Retinal pigment epithelial cell (primary cell): ENCODE measurements around the gene FBN1.
A peak's percentile ranks its signal among the peaks of the same experiment; 100 is the strongest.

Source experiments
- DNase-seq: peaks from one replicate; pipeline ENCODE4 v3.0.0-alpha.2; 2010; ENCODE audit warnings: low read depth
- H3K4me3 ChIP-seq: 2 replicates; pipeline ENCODE4 v1.5.1; 2011; ENCODE audit warnings: mild to moderate bottlenecking, low read length, control low read depth, moderate library complexity
- CTCF ChIP-seq: conservative IDR thresholded peaks from 2 replicates; pipeline ENCODE4 v1.5.1; 2011; ENCODE audit warnings: low read depth, low read length, control low read depth, inconsistent platforms

The FBN1 gene

GRCh38 chr15:48569591-48570302 is 75.8 kb downstream of the FBN1 start:
- TF ChIP-seq CTCF = no peak
- DNase-seq = no peak
- no peak overlapping the region for H3K4me3 ChIP-seq

- TF ChIP-seq CTCF = no peak
- no peak for DNase-seq
- H3K4me3 ChIP-seq = no peak overlapping the region
Measured at GRCh38 chr15:48566668-48567067, 78.8 kb downstream of the FBN1 start.

- no peak for TF ChIP-seq CTCF
- peak; percentile 84 for DNase-seq
- no peak overlapping the region for H3K4me3 ChIP-seq
Measured at GRCh38 chr15:48565560-48566482, 79.7 kb downstream of the FBN1 start.

GRCh38 chr15:48564690-48565089 is 80.8 kb downstream of the FBN1 start:
- H3K4me3 ChIP-seq = no peak overlapping the region
- no peak for TF ChIP-seq CTCF
- DNase-seq = no peak

- TF ChIP-seq CTCF = no peak
- DNase-seq = no peak
- no peak overlapping the region for H3K4me3 ChIP-seq
Measured at GRCh38 chr15:48563934-48564333, 81.6 kb downstream of the FBN1 start.

- no peak for TF ChIP-seq CTCF
- H3K4me3 ChIP-seq = no peak overlapping the region
- no peak for DNase-seq
Measured at GRCh38 chr15:48560321-48561051, 85.0 kb downstream of the FBN1 start.
